HepG2 (cell line): Measurements from ENCODE around the gene NPBWR2. TPM values are rescaled to one million over a fixed set of nuclear protein-coding genes. Genes with fewer than 3 reads are reported as not detected.
A peak's percentile ranks its signal among the peaks of the same experiment; 100 is the strongest.

Experiments used
- CBFB ChIP-seq: sonication (generic); formaldehyde crosslinking; IDR thresholded peaks from 2 replicates; pipeline ENCODE4 v1.4.0; 2020; ENCODE audit warnings: missing genetic modification reagents
- GTF3A ChIP-seq: sonication (generic); formaldehyde crosslinking; conservative IDR thresholded peaks from 2 replicates; pipeline ENCODE4 v1.4.0; 2020; ENCODE audit warnings: mild to moderate bottlenecking, missing genetic modification reagents
- HNF4A ChIP-seq: sonication (generic); formaldehyde crosslinking; IDR thresholded peaks from 2 replicates; pipeline ENCODE4 v1.4.0; 2020; ENCODE audit warnings: missing genetic modification reagents
- KLF12 ChIP-seq: sonication (generic); formaldehyde crosslinking; IDR thresholded peaks from 2 replicates; pipeline ENCODE4 v1.4.0; 2020; ENCODE audit warnings: missing genetic modification reagents, borderline replicate concordance
- LCORL ChIP-seq, 2 experiments: fragments of 450-650 bp in 1 of 2; sonication (generic) in 1 of 2; formaldehyde crosslinking in 1 of 2; IDR thresholded peaks; 2 replicates each; pipeline versions ENCODE4 v1.5.0 to v1.6.1; 2017 to 2020; ENCODE audit warnings: antibody characterized with exemption in 1 of 2, missing genetic modification reagents in 1 of 2
- MXD3 ChIP-seq: IDR thresholded peaks from 2 replicates; pipeline ENCODE4 v1.6.1; 2016; ENCODE audit warnings: mild to moderate bottlenecking, missing biosample characterization, missing genetic modification reagents
- RELA ChIP-seq: sonication (generic); formaldehyde crosslinking; IDR thresholded peaks from 2 replicates; pipeline ENCODE4 v1.4.0; 2020; ENCODE audit warnings: missing genetic modification reagents
- SKI ChIP-seq: fragments of 450-650 bp; IDR thresholded peaks from one replicate; pipeline ENCODE4 v1.6.1; 2018; ENCODE audit warnings: mild to moderate bottlenecking; ENCODE audit not compliant: partially characterized antibody
- SOX6 ChIP-seq, 2 experiments: fragments of 450-650 bp in 1 of 2; sonication (generic) in 1 of 2; formaldehyde crosslinking in 1 of 2; IDR thresholded peaks; 2 replicates each; pipeline versions ENCODE4 v1.4.0 to v1.6.1; 2017 to 2020; ENCODE audit warnings: antibody characterized with exemption in 1 of 2, mild to moderate bottlenecking in 1 of 2, missing genetic modification reagents in 1 of 2
- SRSF9 ChIP-seq: fragments of 200-400 bp; formaldehyde crosslinking; IDR thresholded peaks from 2 replicates; pipeline ENCODE4 v1.6.1; 2018; ENCODE audit warnings: borderline replicate concordance, mild to moderate bottlenecking, low read depth, low read length; ENCODE audit not compliant: insufficient read depth, poor library complexity, severe bottlenecking
- TAF15 ChIP-seq: fragments of 200-400 bp; formaldehyde crosslinking; IDR thresholded peaks from one replicate; pipeline ENCODE4 v1.6.1; 2018; ENCODE audit warnings: mild to moderate bottlenecking, low read depth, low read length; ENCODE audit not compliant: poor library complexity, severe bottlenecking
- TFDP2 ChIP-seq: sonication (generic); formaldehyde crosslinking; IDR thresholded peaks from 2 replicates; pipeline ENCODE4 v1.4.0; 2020; ENCODE audit warnings: missing genetic modification reagents
- TFE3 ChIP-seq: IDR thresholded peaks from 2 replicates; pipeline ENCODE4 v1.6.1; 2016
- THAP11 ChIP-seq: IDR thresholded peaks from 2 replicates; pipeline ENCODE4 v1.6.1; 2016; ENCODE audit warnings: missing biosample characterization, missing genetic modification reagents
- USF2 ChIP-seq, 2 experiments: sonication (generic) in 1 of 2; formaldehyde crosslinking in 1 of 2; IDR thresholded peaks; 2 replicates each; pipeline versions ENCODE4 v1.5.1 to v1.6.1; 2011 to 2020; ENCODE audit warnings: borderline replicate concordance in 1 of 2, low read depth in 1 of 2, low read length in 1 of 2, mild to moderate bottlenecking in 1 of 2, missing genetic modification reagents in 1 of 2, moderate library complexity in 1 of 2
- ZEB1 ChIP-seq: IDR thresholded peaks from 2 replicates; pipeline ENCODE4 v1.6.1; 2012; ENCODE audit warnings: mild to moderate bottlenecking, low read depth, inconsistent platforms; ENCODE audit not compliant: insufficient replicate concordance
- ZNF280B ChIP-seq: sonication (generic); formaldehyde crosslinking; IDR thresholded peaks from 2 replicates; pipeline ENCODE4 v1.5.0; 2020; ENCODE audit warnings: missing genetic modification reagents, mild to moderate bottlenecking, borderline replicate concordance
- ZNF549 ChIP-seq: sonication (generic); formaldehyde crosslinking; IDR thresholded peaks from 2 replicates; pipeline ENCODE4 v1.5.0; 2020; ENCODE audit warnings: missing genetic modification reagents
- polyA plus RNA-seq, 8 experiments: library from polyadenylated mRNA; depleted of rRNA in 3 of 8; stranded (reverse) in 7 of 8; unstranded in 1 of 8; fragments of >200 nt; fragmentation: Illumina TruSeq in 4 of 8; extraction: Trizol in 4 of 8; gene quantifications; 2 replicates each; pipeline versions ENCODE4 v1.2.1 to v1.2.3, GENCODE V29; 2011 to 2016; ENCODE audit warnings: low read depth in 4 of 8, missing spikeins in 1 of 8, mixed read lengths in 1 of 8; ENCODE audit not compliant: insufficient read depth in 1 of 8
- total RNA-seq, 5 experiments: library from RNA; depleted of rRNA; stranded (reverse); fragments of >200 nt; fragmentation: Illumina TruSeq; extraction: Trizol; gene quantifications; 2 replicates each; pipeline ENCODE4 v1.2.3, GENCODE V29; 2016; ENCODE audit warnings: low read depth in 1 of 5
- TF ChIP-seq, protein P1 (sequence below): sonication (generic); formaldehyde crosslinking; IDR thresholded peaks from 2 replicates; pipeline ENCODE4 v1.4.0; 2020; ENCODE audit warnings: mild to moderate bottlenecking, missing genetic modification reagents

Gene NPBWR2
- total and polyA plus RNA-seq, 2 of the 13 experiments (the other 11 are each of a cell fraction or from before 2014, with no cell fraction given): not detected

DNA sequence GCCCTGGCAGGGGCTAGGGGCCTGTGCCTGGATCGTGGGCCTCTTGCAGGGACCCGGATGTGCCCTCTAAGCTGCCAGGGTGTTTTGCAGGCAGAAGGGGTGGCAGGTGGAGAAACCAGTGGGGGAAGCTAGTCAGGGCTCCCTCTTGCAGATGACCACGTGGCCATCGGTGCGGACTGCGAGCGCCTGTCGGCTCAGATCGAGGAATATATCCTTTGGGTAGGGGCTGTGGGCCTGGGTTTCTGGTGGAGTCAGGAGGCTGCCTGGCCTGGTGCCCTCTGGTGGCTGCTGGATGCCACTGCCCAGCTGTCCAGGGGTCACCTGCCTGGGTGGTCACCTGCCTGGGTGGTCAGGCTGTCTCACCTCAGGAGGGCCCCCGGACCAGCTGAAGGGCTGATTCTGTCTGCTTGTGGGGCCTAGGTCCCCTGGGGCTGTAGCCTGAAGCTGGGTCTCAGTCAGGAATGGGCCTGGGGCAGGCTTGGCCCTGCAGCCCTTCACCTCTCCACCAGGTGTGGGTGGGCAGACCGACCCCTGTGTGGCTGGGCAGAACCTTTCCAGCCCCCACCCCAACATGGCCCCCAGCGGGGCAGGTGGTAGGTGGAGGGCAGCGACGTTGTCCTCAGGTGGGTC lies 37.6 kb downstream of the NPBWR2 start (continued):
- TF ChIP-seq SOX6 (IDR thresholded peaks at IDR 0.05) (no peak), SOX6 (CRISPR knock-in tag; IDR thresholded peaks at IDR 0.05) (peak; percentile 34; the same call in 1 of the 2 replicates), CBFB (CRISPR knock-in tag) (peak; percentile 68; the same call in 1 of the 2 replicates), THAP11 (CRISPR knock-in tag) (peak; percentile 66), ZEB1 (peak; percentile 77), LCORL (IDR thresholded peaks at IDR 0.05) (no peak), LCORL (CRISPR knock-in tag; IDR thresholded peaks at IDR 0.05) (peak; percentile 43; the same call in 1 of the 2 replicates), TFDP2 (CRISPR knock-in tag) (no peak), KLF12 (CRISPR knock-in tag) (no peak), SKI (peak; percentile 9), ZNF280B (0 out of 2 replicates have a peak, but pooled peaks have one; percentile 15), RELA (CRISPR knock-in tag) (0 out of 2 replicates have a peak, but pooled peaks have one; percentile 70), USF2 (IDR thresholded peaks at IDR 0.05; ENCODE audit: low read depth, low read length) (peak; percentile 34), USF2 (CRISPR knock-in tag; IDR thresholded peaks at IDR 0.05; ENCODE audit: borderline replicate concordance) (no peak; the same call in 1 of the 2 replicates), TFE3 (CRISPR knock-in tag) (peak; percentile 61), MXD3 (no peak), SRSF9 (no peak), GTF3A (CRISPR knock-in tag) (no peak), ZNF549 (no peak), TAF15 (no peak), HNF4A (CRISPR knock-in tag) (0 out of 2 replicates have a peak, but pooled peaks have one; percentile 8)
- TF ChIP-seq, protein P1, sequence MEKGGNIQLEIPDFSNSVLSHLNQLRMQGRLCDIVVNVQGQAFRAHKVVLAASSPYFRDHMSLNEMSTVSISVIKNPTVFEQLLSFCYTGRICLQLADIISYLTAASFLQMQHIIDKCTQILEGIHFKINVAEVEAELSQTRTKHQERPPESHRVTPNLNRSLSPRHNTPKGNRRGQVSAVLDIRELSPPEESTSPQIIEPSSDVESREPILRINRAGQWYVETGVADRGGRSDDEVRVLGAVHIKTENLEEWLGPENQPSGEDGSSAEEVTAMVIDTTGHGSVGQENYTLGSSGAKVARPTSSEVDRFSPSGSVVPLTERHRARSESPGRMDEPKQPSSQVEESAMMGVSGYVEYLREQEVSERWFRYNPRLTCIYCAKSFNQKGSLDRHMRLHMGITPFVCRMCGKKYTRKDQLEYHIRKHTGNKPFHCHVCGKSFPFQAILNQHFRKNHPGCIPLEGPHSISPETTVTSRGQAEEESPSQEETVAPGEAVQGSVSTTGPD (CRISPR knock-in tag): no peak
